ENCODE results near the gene DMRT3.
"Not testable (repeated sequence)": the region's sequence is repeated elsewhere in the genome, so short reads cannot be mapped to it uniquely, and the experiment has no call there.

Gene DMRT3

DNA sequence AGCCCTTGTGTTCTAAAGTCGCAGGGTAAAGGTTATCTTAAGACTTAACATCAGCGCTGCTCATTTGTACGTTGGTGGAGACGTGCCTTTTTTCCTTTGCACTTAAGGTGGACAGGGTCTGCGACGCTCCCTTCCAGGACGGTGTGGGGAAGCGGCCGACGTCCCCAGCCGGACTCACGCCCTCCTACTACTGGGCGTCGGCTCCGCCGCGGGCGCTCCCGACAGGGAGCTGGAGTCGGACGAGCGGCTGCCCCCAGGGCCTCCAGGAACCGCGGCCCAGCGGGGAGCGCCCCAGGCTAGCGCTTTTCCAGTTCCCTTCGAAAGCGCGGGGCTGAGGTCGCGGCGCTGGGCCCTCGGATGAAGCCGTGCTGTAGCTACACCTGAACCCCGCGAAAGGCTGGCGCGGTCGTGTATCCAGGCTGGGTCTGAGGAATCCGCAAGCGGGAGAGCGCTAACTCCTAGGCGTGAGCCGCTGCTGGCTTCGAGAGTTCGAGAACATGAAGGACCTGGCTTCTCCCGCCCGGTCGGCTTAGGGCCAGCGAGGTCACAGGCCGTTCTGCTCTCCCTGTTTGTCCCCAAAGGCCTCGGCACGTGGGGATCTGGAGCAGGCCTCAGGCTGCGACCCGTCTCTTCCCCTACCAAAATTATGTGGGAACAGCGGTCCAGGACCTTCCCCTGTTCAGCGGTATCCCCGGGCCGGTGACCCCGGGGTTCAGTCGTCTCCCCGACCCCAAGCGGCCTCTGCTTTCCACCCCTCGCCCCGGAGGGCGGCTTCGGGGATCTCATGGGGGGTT, 3.8 kb upstream of the DMRT3 start:
- DNase-seq = no peak

DNA sequence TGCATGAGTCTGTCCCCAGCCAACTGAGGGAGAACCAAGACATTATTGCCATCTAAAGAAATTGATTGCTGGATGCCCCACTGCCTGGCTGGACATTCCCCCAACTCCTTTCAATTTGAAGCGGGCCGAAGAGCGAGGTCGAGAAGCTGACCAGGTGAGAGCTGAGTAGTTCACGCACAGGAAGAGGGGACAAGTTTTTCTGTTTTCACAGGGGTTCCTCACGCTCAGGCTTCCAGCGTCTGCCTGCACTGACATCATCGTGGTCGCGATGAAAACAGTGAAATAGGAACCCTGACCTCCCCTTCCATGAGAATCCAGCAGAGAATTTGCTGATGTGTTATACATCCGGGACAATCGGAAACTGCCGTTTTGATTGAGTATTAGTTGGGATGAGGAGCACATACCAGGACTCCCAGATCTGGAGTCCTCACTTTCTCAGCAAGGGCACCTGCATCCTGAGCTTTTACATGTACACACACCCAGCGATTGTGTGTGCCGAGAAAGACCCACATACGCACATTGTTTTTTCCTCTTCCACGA, 3.1 kb upstream of the DMRT3 start:
- DNase-seq = no peak

DNA sequence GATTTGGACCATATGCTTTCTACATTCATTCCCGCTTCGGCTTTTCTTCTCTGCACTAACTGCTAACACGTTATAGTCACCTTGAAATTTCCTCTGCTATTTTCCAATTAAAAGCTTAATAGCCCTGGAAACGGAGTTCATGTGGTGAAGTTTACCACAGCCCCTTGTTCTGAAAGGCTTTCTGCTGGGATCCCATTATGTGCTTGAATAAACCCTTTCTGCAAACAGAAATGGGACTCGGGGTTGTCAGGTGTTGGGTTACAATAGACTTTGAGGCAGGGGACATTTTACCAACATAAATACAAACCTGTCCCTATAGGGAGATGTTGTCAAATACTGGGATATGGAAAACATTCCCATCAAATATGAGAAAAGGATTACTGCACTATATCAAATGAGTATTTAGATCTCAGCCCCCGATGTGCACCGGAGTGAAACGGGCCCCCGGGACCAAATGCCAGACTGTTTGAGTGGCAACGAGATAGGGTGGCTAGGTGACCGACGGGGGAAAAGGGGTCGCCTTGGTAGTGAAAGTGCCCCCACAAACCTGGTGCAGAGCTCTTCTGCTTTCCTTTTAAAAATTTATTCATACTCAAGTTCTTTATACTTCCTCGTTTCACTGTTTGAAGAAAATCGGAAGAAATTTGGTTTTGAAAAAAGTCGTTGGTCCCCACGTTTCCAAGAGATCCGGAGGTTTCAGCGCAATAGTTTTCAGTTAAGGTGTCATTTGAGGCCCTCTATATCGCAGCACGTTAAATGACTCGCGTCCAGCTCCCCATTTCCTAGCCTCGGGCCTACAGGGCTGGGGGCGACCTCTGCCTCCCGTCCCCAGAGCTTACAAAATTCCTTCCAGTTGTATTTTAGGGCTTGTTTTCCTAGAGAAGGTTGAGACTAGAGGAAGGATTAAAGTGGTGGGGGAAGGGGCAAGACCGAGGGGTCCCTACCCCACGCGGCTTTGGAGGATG, 2.1 kb upstream of the DMRT3 start:
- DNase-seq = no peak

DNA sequence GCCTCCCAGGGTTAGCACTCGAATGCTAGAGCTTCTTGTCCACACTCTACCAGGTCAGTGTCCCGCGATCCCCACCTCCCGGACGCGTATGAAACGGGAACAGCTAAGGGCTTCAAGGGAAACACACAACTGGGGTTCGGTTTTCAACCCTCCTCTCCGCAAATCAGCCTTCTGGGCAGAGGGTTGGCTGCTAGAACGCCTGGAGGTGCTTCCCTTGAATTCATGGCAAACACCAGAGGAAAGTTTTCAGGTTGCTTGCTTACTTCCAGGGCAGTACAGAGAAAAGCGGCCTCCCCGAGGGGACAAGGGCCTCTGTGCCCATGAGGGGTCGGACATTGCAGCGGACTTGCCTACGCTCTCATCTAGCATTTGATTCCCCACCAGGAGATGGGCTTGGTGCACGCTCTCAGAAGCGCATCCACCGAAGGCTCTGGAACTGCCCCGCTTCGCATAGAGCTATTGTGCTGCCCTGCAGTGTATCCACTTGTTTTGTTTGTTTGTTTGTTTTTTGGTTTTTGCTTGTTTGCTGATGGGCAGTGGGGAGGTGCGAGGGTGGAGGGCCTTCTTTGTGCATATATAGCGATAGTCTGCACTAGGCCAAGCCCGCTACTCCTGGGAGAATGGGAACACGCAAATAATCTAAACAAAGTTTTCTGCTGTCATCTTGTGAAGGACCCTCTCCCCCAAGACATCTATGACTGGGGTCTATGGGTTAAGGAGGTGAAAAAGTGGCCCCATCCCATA, 1.3 kb upstream of the DMRT3 start:
- DNase-seq = no peak

DNA sequence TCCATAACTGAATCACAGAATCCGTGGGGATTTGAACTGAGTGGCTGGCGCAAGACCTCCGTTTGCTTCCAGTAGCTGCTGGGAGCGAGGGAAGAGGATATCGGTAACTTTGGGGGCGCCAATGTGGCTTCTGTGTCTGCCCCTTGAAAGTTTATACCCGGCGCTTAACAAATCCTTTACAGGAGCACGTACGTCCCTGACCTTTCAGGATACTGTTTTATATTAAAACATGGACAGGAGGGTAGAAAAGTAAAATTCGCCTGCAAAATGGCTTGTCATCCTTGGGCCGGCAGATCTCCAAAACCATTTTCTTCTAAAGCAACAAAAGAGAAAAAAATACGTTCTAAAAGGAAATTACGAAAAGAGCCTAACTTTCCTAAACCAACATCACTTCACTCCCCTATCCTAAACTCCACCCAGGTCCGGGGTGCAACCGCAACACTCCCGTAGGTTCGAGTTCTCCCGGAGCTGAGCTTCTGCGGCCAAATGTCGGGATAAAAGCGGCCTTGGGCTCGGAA, 656 bp upstream of the DMRT3 start:
- no peak for DNase-seq

DNA sequence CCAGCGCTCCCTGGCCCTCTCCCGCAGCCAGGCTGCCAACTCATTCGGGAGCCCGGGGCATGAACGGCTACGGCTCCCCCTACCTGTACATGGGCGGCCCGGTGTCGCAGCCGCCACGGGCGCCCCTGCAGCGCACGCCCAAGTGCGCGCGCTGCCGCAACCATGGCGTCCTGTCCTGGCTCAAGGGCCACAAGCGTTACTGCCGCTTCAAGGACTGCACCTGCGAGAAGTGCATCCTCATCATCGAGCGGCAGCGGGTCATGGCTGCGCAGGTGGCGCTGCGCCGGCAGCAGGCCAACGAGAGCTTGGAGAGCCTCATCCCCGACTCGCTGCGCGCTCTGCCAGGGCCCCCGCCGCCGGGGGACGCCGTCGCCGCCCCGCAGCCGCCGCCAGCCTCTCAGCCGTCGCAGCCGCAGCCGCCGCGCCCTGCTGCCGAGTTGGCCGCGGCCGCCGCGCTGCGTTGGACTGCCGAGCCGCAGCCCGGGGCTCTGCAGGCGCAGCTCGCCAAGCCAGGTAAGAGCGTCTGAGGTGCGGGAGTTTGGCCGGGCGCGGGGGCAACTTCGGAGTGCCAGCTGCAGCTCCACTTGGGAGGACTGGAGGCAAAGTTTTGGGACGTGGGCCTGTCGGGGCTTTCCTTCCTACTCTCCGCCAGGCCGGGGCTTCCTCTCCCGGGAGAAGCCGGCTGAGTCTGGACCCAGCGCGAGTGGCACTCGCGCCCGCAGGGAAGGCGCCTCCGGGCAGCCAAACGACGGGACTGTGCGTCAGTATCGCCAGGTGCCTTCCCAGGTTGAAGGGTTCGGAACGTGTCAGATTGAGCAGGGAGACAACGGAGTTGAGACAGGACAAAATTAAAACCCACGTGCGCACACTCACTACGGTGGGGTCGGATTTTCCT, 735 bp downstream of the DMRT3 start:
- no peak for DNase-seq

DNA sequence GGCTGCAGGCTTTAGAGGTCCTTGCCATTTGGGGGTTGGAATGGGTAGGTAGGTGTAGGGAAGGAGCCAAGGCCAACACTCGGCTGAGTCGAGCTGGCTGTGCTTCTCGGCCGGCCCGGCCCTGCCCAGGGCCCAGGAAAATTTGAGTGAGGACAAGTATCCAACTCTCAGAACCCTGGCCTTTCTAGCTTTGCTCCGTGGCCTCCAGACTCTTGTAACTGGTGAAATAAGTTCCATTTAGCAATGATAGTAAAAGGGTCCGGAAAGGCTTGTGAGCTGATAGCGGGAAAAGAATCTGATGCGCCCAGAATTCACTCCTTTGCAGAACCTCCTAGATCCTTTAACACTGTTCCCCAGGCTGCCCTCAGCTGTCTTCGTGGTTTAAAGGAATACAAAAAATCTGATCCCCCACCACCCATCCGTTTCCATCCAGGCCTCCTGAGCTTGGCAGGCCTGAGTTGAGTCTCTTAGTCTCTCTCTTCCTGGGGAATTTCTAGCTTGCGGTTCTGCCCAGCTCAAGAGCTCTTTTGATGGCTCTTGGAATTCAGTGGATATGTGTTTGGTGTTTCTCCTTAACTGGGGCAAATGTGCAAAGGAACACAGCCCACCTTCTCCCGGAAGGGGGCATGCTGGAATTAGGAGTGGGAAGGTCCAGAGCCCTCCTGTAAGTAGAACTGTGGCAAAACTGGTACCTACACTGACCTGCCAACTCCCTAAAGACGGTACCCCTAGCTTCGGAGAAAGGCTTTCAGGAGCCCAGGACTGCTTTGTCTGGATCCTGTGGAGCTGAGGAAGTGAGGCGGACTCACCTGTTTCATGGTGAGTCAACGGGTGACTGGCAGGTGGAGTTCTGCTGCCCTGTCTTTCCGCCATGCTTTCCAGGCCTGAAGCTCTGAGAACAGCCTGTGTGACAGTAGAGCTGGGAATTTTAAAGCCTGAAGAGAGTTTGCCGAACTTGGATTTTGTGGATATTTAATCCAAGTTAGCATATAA, 1.7 kb downstream of the DMRT3 start:
- no peak for DNase-seq

DNA sequence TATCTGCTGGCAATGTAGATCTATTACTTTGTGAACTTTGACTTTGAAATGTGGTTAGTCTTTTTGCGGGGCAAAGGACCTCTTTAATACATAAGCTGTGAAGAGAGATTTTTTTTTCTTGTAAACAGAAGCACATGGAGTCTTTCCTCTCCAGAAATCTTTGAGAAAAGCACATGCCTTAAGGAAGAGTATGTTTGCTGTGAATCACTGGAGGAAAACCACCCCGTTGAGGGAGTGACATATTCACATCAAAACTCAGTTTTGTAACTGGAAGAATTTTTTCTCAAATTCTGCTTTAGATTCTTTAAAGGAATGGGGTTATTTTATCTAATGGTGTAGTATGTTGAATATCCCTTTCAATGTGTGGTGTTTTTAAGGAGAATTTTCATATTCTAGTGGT, 3.5 kb downstream of the DMRT3 start:
- DNase-seq = no peak

- DNase-seq = no peak
These were observed 4.2 kb downstream of the DMRT3 start for GRCh38 chr9:980640-981039.

- DNase-seq = no peak
These were observed 5.0 kb downstream of the DMRT3 start for GRCh38 chr9:981491-981898.

GRCh38 chr9:982394-983230, 6.2 kb downstream of the DMRT3 start:
- no peak for DNase-seq

GRCh38 chr9:994005-994404, 17.6 kb downstream of the DMRT3 start:
- no peak for DNase-seq

- no peak for DNase-seq
These were observed 18.7 kb downstream of the DMRT3 start for GRCh38 chr9:995192-995591.

- DNase-seq = no peak
These were observed 19.3 kb downstream of the DMRT3 start for GRCh38 chr9:995781-996180.

DNA sequence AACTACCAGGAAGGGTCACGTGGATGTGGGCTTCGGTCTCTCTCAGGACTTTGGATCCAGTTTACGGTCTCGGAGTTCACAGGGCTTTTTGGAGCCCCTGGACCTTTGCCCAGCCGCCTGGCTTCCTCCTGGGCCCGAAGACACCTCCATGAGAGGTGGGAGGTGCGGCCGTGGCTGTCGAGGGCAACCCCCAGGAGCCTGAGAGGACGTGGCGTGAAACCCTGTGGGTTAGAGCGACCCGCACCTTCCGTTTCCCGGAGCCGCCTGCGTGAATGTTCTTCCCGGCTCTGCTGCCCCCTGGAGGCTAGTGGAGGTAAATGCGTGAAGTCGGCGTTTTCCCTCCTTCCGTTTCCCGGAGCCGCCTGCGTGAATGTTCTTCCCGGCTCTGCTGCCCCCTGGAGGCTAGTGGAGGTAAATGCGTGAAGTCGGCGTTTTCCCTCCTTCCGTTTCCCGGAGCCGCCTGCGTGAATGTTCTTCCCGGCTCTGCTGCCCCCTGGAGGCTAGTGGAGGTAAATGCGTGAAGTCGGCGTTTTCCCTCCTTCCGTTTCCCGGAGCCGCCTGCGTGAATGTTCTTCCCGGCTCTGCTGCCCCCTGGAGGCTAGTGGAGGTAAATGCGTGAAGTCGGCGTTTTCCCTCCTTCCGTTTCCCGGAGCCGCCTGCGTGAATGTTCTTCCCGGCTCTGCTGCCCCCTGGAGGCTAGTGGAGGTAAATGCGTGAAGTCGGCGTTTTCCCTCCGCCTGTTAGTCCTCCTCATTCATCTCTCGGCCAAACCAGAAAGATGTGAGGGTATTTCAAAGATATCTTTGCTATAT, 22.1 kb downstream of the DMRT3 start:
- not testable (repeated sequence) for DNase-seq

- DNase-seq = no peak
These were observed 25.4 kb downstream of the DMRT3 start for GRCh38 chr9:1001838-1002237.

- no peak for DNase-seq
These were observed 26.2 kb downstream of the DMRT3 start for GRCh38 chr9:1002678-1003077.

GRCh38 chr9:1005043-1005667, 28.7 kb downstream of the DMRT3 start:
- peak in 1 of 2 experiments; percentile 7 for DNase-seq
